ENCODE measurements around the gene KHNYN.

The KHNYN gene

GRCh38 chr14:24483604-24484252 lies 54.0 kb downstream of the KHNYN start:
- Histone ChIP-seq H3K9ac (no peak overlapping the region), H3K36me3 (ENCODE audit: insufficient read depth) (no peaks in the 10 kb centered on the region), H3K4me3 (IDR thresholded peaks at IDR 0.05; ENCODE audit: insufficient read depth, low read depth, low read length) (no peak overlapping the region), H3K4me1 (ENCODE audit: low read depth, poor library complexity, severe bottlenecking) (peaks cover 5% of the 10 kb centered on the region), H3K27me3 (ENCODE audit: insufficient read depth, low read depth) (no peaks in the 10 kb centered on the region), H3K79me2 (ENCODE audit: insufficient read depth, low read depth) (no peaks in the 10 kb centered on the region), H2AFZ (ENCODE audit: low read depth) (no peak overlapping the region), H4K20me1 (ENCODE audit: insufficient read depth) (no peaks in the 10 kb centered on the region), H3K27ac (no peak overlapping the region), H3K4me2 (no peak overlapping the region)
- TF ChIP-seq CTCF (conservative IDR thresholded peaks at IDR 0.05; ENCODE audit: low read depth, low read length), result no peak

All from KMS-11 (cell line).